NCI-H1092 treated with DMSO at 0.1 percent for 48 hours (cell line): Measurements from ENCODE around the gene MUCL3.
"Not testable (repeated sequence)": the region's sequence is repeated elsewhere in the genome, so short reads cannot be mapped to it uniquely, and the experiment has no call there.

Experiments used
- DNase-seq: peaks from one replicate; lab custom pipeline; 2025; lab: John Stamatoyannopoulos, UW

Gene MUCL3

GRCh38 chr6:30939473-30939872 lies 1.3 kb upstream of the MUCL3 start:
- DNase-seq = no peak

- DNase-seq = no peak
Measured at GRCh38 chr6:30942338-30943060, 1.7 kb downstream of the MUCL3 start.

- DNase-seq = no peak
Measured at GRCh38 chr6:30944051-30944450, 3.3 kb downstream of the MUCL3 start.

GRCh38 chr6:30945281-30945680 lies 4.5 kb downstream of the MUCL3 start:
- DNase-seq = no peak

GRCh38 chr6:30947231-30947630 lies 6.5 kb downstream of the MUCL3 start:
- no peak for DNase-seq

- DNase-seq = no peak
Measured at GRCh38 chr6:30948811-30949210, 8.0 kb downstream of the MUCL3 start.

- no peak for DNase-seq
Measured at GRCh38 chr6:30951907-30952469, 11.2 kb downstream of the MUCL3 start.

- DNase-seq = no peak
Measured at GRCh38 chr6:30954631-30955366, 14.0 kb downstream of the MUCL3 start.

GRCh38 chr6:30955367-30956042 lies 14.7 kb downstream of the MUCL3 start:
- DNase-seq = no peak

GRCh38 chr6:30957716-30958115 lies 16.9 kb downstream of the MUCL3 start:
- DNase-seq = no peak

GRCh38 chr6:30960907-30961673 lies 20.3 kb downstream of the MUCL3 start:
- DNase-seq = no peak

GRCh38 chr6:30962716-30963115 lies 21.9 kb downstream of the MUCL3 start:
- DNase-seq = no peak

GRCh38 chr6:30963641-30964040 lies 22.9 kb downstream of the MUCL3 start:
- DNase-seq = no peak

- no peak for DNase-seq
Measured at GRCh38 chr6:30964075-30964474, 23.3 kb downstream of the MUCL3 start.

GRCh38 chr6:30965140-30965601 lies 24.4 kb downstream of the MUCL3 start:
- DNase-seq = no peak

- DNase-seq = no peak
Measured at GRCh38 chr6:30966154-30966553, 25.4 kb downstream of the MUCL3 start.

- DNase-seq = not testable (repeated sequence)
Measured at GRCh38 chr6:30969171-30969570, 28.4 kb downstream of the MUCL3 start.

GRCh38 chr6:30970946-30971345 lies 30.2 kb downstream of the MUCL3 start:
- DNase-seq = no peak

GRCh38 chr6:30972816-30973215 lies 32.0 kb downstream of the MUCL3 start:
- no peak for DNase-seq

- no peak for DNase-seq
Measured at GRCh38 chr6:30974490-30975252, 33.9 kb downstream of the MUCL3 start.

GRCh38 chr6:30979141-30979540 lies 38.4 kb downstream of the MUCL3 start:
- no peak for DNase-seq
